Psoas muscle (tissue), 8 donors: ENCODE measurements around the gene NUAK2. TPM values are rescaled to one million over a fixed set of nuclear protein-coding genes. Genes with fewer than 3 reads are reported as not detected.

Source experiments
- ATAC-seq, 4 donors: fragments of 200-7000 bp; cut with Tn5 transposase; one replicate each; pipeline ENCODE4 v1.9.1; 2020; ENCODE audit warnings: moderate library complexity in 3 of 4, mild to moderate bottlenecking in 2 of 4
- DNase-seq, 2 donors: peaks; one replicate each; pipeline ENCODE4 v3.0.0-alpha.2; 2020
- H3K27ac ChIP-seq: fragments of 200-600 bp; one replicate; pipeline ENCODE4 v1.8.0; 2022
- H3K27me3 ChIP-seq, 3 donors: fragments of 200-600 bp in 1 of 3; one replicate each; pipeline versions ENCODE4 v1.6.1 to v1.8.0; 2013 to 2022; ENCODE audit warnings: low read length in 2 of 3, mild to moderate bottlenecking in 2 of 3, moderate library complexity in 1 of 3; ENCODE audit not compliant: insufficient read depth in 3 of 3
- H3K36me3 ChIP-seq, 2 donors: fragments of 200-600 bp in 1 of 2; one replicate each; pipeline versions ENCODE4 v1.6.1 to v1.8.0; 2013 to 2022; ENCODE audit warnings: low read depth in 1 of 2, mild to moderate bottlenecking in 1 of 2, moderate library complexity in 1 of 2; ENCODE audit not compliant: insufficient read depth in 1 of 2
- H3K4me1 ChIP-seq: fragments of 200-600 bp; one replicate; pipeline ENCODE4 v1.8.0; 2022
- H3K4me3 ChIP-seq: fragments of 200-600 bp; one replicate; pipeline ENCODE4 v1.8.0; 2022; ENCODE audit warnings: mild to moderate bottlenecking
- H3K9me3 ChIP-seq: fragments of 200-600 bp; one replicate; pipeline ENCODE4 v1.8.0; 2022
- WGBS, 3 donors: extraction: QIAGEN DNeasy Blood & Tissue Kit; methylation state at CpG; one replicate each; pipeline versions ENCODE4 v1.1.6 to v1.1.7; 2013; 5-methylcytosine and 5-hydroxymethylcytosine counted together
- intact Hi-C, 2 donors: fragments of 100-400 bp; cut with DNase I; formaldehyde crosslinking; loops; one replicate each; pipeline versions ENCODE4 v1.11.0 to v1.14.2; 2022
- polyA plus RNA-seq, 3 donors: library from polyadenylated mRNA; stranded (reverse); fragments of 200-250 nt; gene quantifications; one replicate each; pipeline ENCODE4 v1.2.3, GENCODE V29; 2013
- total RNA-seq, 4 donors: library from RNA; stranded (reverse); fragmentation: NEBNext Ultra II Directional in 2 of 4; extraction: Animal tissue kit (Norgen Biotek cat#: 25700) in 2 of 4; gene quantifications; one replicate each; pipeline versions ENCODE4 v1.2.1 to v1.2.4, GENCODE V29; 2021 to 2023
- TF ChIP-seq, protein P1 (sequence below): fragments of 200-600 bp; IDR thresholded peaks from one replicate; pipeline ENCODE4 v1.8.0; 2022; ENCODE audit warnings: antibody characterized with exemption
- donor health status: healthy with polysubstance abuse.
- donor health status: DM: no; HTN: no; CAD: no; lungs with moderate emphysema.
- donor health status: Bipolar disorder and iron deficiency.
- donor health status: healthy.
- donor health status: DM: yes; HTN: yes; CAD: no.
- donor health status: DM: no; HTN: no; CAD: no.
- donor health status: DM: no; HTN: no; CAD: no.
- donor health status: DM: yes; HTN: yes; CAD: no.

The NUAK2 gene
- total and polyA plus RNA-seq, 7 donors, result 0.20 to 1.3 (median 0.55) TPM

DNA sequence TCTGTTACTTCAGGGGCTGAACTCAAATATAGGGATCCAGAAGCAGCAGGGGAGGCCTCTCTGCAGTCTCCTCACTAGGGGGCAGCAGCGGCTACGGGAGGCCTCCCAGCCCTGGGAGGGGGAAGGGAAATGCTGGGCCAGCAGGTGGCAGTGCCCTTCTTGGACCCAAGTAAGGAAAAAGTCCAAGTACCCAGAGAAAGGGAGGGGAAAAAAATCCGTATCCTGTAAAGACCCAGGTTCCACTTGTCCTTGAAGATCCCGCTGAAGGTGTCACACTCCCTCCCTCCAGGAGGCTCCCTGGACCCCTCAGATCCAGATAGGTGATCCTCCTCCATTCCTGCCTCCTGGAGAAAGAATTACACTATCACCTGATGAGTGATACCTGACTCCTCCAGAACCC, 14.1 kb upstream of the NUAK2 start:
- no peak overlapping the region for H3K27ac ChIP-seq
- no peaks in the 10 kb centered on the region for H3K27me3 ChIP-seq
- H3K4me1 ChIP-seq, result peaks cover 20% of the 10 kb centered on the region
- no peaks in the 10 kb centered on the region for H3K36me3 ChIP-seq
- no peaks in the 10 kb centered on the region for H3K9me3 ChIP-seq
- TF ChIP-seq, protein P1, sequence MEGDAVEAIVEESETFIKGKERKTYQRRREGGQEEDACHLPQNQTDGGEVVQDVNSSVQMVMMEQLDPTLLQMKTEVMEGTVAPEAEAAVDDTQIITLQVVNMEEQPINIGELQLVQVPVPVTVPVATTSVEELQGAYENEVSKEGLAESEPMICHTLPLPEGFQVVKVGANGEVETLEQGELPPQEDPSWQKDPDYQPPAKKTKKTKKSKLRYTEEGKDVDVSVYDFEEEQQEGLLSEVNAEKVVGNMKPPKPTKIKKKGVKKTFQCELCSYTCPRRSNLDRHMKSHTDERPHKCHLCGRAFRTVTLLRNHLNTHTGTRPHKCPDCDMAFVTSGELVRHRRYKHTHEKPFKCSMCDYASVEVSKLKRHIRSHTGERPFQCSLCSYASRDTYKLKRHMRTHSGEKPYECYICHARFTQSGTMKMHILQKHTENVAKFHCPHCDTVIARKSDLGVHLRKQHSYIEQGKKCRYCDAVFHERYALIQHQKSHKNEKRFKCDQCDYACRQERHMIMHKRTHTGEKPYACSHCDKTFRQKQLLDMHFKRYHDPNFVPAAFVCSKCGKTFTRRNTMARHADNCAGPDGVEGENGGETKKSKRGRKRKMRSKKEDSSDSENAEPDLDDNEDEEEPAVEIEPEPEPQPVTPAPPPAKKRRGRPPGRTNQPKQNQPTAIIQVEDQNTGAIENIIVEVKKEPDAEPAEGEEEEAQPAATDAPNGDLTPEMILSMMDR, result peak; percentile 81
- no peak overlapping the region for H3K4me3 ChIP-seq
- DNase-seq, result peak; percentile 63 to 86
- peak; percentile 72 to 87 (median 85) for ATAC-seq
- 4 to 9% (median 5%) methylated on average over 4 of the region's 4 CpGs for WGBS, 3 donors
- intact Hi-C loops, result loop anchor here in 1 of 2 donors (5.0 kb wide), 1 partner anchor 187 kb away; no protein-coding TSS in a partner anchor

DNA sequence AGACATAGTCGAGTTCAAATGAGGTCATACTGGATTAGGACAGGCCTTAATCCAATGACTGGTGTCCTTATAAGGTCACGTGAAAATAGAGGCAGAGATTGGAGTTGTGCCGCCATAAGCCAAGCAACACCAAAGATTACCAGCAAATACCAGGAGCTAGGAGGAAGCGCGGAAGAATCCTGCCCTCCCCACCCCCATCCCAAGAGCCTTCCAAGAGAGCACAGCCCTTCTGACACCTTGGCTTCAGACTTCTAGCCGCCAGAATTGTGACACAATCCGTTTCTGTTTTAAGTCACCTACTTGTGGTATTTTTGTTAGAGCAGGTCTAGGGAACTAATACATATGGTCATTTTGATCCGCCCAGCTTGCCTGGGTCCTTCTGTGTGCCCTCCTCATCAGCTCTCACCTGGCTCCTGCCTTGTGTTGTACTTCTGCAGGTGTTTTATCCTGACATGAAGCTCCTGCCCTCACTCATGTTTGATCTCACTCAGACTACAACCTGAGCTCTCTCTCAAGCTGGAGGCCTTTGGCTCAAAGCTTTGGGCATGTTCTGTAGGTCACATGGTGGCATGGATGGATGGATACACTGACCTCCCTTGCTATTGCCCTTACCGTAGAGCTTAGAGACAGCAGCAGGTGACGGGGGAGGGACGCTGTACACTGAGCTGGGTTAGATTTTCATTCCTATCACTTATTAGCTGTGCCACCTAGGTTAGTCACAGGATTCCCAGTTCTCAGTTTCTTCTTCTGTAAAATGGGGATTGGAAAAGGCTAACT, 10.7 kb upstream of the NUAK2 start:
- intact Hi-C loops, result no loop called here
- 43 to 67% (median 52%) methylated on average over 11 of the region's 11 CpGs for WGBS, 3 donors
- H3K4me1 ChIP-seq, result peaks cover 41% of the 10 kb centered on the region

GRCh38 chr1:205330150-205330549, 8.6 kb upstream of the NUAK2 start:
- TF ChIP-seq, protein P1, result no peak
- Histone ChIP-seq H3K27ac (peak overlapping the region; percentile 19), H3K4me3 (no peak overlapping the region), H3K9me3 (no peaks in the 10 kb centered on the region), H3K36me3 (no peaks in the 10 kb centered on the region), H3K27me3 (no peaks in the 10 kb centered on the region), H3K4me1 (peaks cover 41% of the 10 kb centered on the region)
- DNase-seq (no peak), ATAC-seq (peak in 2 of 4 donors; percentile 18 to 24)
- WGBS, 3 donors, result 10 to 37% (median 14%) methylated on average over 2 of the region's 2 CpGs
- intact Hi-C loops, result no loop called here

More for the DNA sequence above, 10.7 kb upstream of the NUAK2 start:
- no peaks in the 10 kb centered on the region for H3K27me3 ChIP-seq
- H3K9me3 ChIP-seq, result no peaks in the 10 kb centered on the region
- no peak overlapping the region for H3K4me3 ChIP-seq
- peak overlapping the region; percentile 60 for H3K27ac ChIP-seq
- no peaks in the 10 kb centered on the region for H3K36me3 ChIP-seq
- ATAC-seq (peak in 3 of 4 donors; percentile 46 to 56 (median 51)), DNase-seq (no peak)
- TF ChIP-seq, protein P1, result no peak

GRCh38 chr1:205329719-205330118, 8.2 kb upstream of the NUAK2 start:
- no peaks in the 10 kb centered on the region for H3K36me3 ChIP-seq
- intact Hi-C loops, result no loop called here
- TF ChIP-seq, protein P1, result no peak
- 35 to 65% (median 46%) methylated on average over 5 of the region's 5 CpGs for WGBS, 3 donors
- peak overlapping the region; percentile 55 for H3K27ac ChIP-seq
- peak in 3 of 4 donors; percentile 4 to 14 (median 10) for ATAC-seq
- H3K4me3 ChIP-seq, result no peak overlapping the region
- no peak for DNase-seq
- H3K9me3 ChIP-seq, result no peaks in the 10 kb centered on the region
- H3K27me3 ChIP-seq, result no peaks in the 10 kb centered on the region
- H3K4me1 ChIP-seq, result peaks cover 41% of the 10 kb centered on the region
